ENCODE data around the gene ZNF354C.
"Not testable (repeated sequence)": the region's sequence is repeated elsewhere in the genome, so short reads cannot be mapped to it uniquely, and the experiment has no call there.

The ZNF354C gene

GRCh38 chr5:179080724-179081123 is 20.6 kb downstream of the ZNF354C start:
- no peak for TF ChIP-seq GABPA (IDR thresholded peaks at IDR 0.05; ENCODE audit: low read depth)
- TF ChIP-seq REST (IDR thresholded peaks at IDR 0.05; ENCODE audit: insufficient replicate concordance, low read depth): no peak
- no peak for TF ChIP-seq POLR2AphosphoS5 (IDR thresholded peaks at IDR 0.05; ENCODE audit: low read depth)
- TF ChIP-seq, protein P1, sequence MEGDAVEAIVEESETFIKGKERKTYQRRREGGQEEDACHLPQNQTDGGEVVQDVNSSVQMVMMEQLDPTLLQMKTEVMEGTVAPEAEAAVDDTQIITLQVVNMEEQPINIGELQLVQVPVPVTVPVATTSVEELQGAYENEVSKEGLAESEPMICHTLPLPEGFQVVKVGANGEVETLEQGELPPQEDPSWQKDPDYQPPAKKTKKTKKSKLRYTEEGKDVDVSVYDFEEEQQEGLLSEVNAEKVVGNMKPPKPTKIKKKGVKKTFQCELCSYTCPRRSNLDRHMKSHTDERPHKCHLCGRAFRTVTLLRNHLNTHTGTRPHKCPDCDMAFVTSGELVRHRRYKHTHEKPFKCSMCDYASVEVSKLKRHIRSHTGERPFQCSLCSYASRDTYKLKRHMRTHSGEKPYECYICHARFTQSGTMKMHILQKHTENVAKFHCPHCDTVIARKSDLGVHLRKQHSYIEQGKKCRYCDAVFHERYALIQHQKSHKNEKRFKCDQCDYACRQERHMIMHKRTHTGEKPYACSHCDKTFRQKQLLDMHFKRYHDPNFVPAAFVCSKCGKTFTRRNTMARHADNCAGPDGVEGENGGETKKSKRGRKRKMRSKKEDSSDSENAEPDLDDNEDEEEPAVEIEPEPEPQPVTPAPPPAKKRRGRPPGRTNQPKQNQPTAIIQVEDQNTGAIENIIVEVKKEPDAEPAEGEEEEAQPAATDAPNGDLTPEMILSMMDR (IDR thresholded peaks at IDR 0.05; ENCODE audit: insufficient read depth, low read length): no peak
- no peak for TF ChIP-seq SPI1 (IDR thresholded peaks at IDR 0.05; ENCODE audit: borderline replicate concordance, low read depth)
- Histone ChIP-seq H3K4me3 (replicated peaks; ENCODE audit: insufficient read depth, low read length) (no peak overlapping the region), H3K27me3 (ENCODE audit: insufficient read depth, poor library complexity, severe bottlenecking) (no peaks in the 10 kb centered on the region), H3K27ac (replicated peaks) (no peak overlapping the region)
- DNase-seq (ENCODE audit: low read depth in 1 of 2, low spot score in 1 of 2): no peak

DNA sequence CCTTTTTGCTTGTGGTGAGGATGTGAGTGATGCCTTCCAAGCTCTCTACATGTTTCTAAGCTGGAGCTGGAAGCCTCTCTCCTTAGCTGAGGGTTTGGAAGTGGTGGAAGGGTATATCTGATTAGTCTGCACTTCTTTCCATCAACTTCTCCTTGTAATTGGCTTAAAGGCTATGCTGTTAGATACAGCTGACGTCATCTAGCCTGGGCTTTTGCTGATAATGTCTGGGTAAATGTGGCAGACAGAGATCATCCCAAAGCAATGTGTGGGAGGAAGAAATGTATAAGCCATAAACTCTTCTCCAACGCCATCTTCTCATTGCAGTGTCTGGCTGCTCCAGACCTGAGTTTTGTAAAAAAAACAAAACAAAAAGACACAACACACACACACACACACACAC is 29.3 kb downstream of the ZNF354C start:
- Histone ChIP-seq H3K27ac (replicated peaks) (no peak overlapping the region), H3K4me3 (replicated peaks; ENCODE audit: insufficient read depth, low read length) (no peak overlapping the region), H3K27me3 (ENCODE audit: insufficient read depth, poor library complexity, severe bottlenecking) (no peaks in the 10 kb centered on the region)
- TF ChIP-seq SPI1 (IDR thresholded peaks at IDR 0.05; ENCODE audit: borderline replicate concordance, low read depth): no peak
- no peak for TF ChIP-seq POLR2AphosphoS5 (IDR thresholded peaks at IDR 0.05; ENCODE audit: low read depth)
- TF ChIP-seq REST (IDR thresholded peaks at IDR 0.05; ENCODE audit: insufficient replicate concordance, low read depth): no peak
- TF ChIP-seq, protein P1 (IDR thresholded peaks at IDR 0.05; ENCODE audit: insufficient read depth, low read length): no peak
- no peak for TF ChIP-seq GABPA (IDR thresholded peaks at IDR 0.05; ENCODE audit: low read depth)
- DNase-seq (ENCODE audit: low read depth in 1 of 2, low spot score in 1 of 2): no peak

GRCh38 chr5:179101282-179101681 is 41.1 kb downstream of the ZNF354C start:
- DNase-seq (ENCODE audit: low read depth in 1 of 2, low spot score in 1 of 2); H3K27me3 ChIP-seq (ENCODE audit: insufficient read depth, poor library complexity, severe bottlenecking); H3K4me3 ChIP-seq (replicated peaks; ENCODE audit: insufficient read depth, low read length); H3K27ac ChIP-seq (replicated peaks): not testable (repeated sequence)

GRCh38 chr5:179110528-179110927 is 50.4 kb downstream of the ZNF354C start:
- no peak for DNase-seq (ENCODE audit: low read depth in 1 of 2, low spot score in 1 of 2)

More at GRCh38 chr5:179110528-179110927, 50.4 kb downstream of the ZNF354C start:
- TF ChIP-seq GABPA (IDR thresholded peaks at IDR 0.05; ENCODE audit: low read depth) (no peak), SPI1 (IDR thresholded peaks at IDR 0.05; ENCODE audit: borderline replicate concordance, low read depth) (no peak), POLR2AphosphoS5 (IDR thresholded peaks at IDR 0.05; ENCODE audit: low read depth) (no peak), REST (IDR thresholded peaks at IDR 0.05; ENCODE audit: insufficient replicate concordance, low read depth) (no peak)
- TF ChIP-seq, protein P1 (IDR thresholded peaks at IDR 0.05; ENCODE audit: insufficient read depth, low read length): no peak
- Histone ChIP-seq H3K4me3 (replicated peaks; ENCODE audit: insufficient read depth, low read length) (no peak overlapping the region), H3K27ac (replicated peaks) (no peak overlapping the region), H3K27me3 (ENCODE audit: insufficient read depth, poor library complexity, severe bottlenecking) (no peaks in the 10 kb centered on the region)
